Mesothelial cell of epicardium (in vitro differentiated cells): Measurements from ENCODE around the gene RAVER1. TPM values are rescaled to one million over a fixed set of nuclear protein-coding genes. Genes with fewer than 3 reads are reported as not detected.
"Not testable (repeated sequence)": the region's sequence is repeated elsewhere in the genome, so short reads cannot be mapped to it uniquely, and the experiment has no call there.

ENCODE experiments used
- DNase-seq, 2 experiments: peaks; one replicate each; pipeline ENCODE4 v3.0.0; 2021; ENCODE audit warnings: low spot score in 2 of 2; ENCODE audit not compliant: unreplicated experiment in 2 of 2
- H3K27ac Mint-ChIP-seq: 2 replicates; pipeline ENCODE4 v1.8.0; 2021; ENCODE audit warnings: mixed read lengths
- H3K27me3 Mint-ChIP-seq: 2 replicates; pipeline ENCODE4 v1.8.0; 2021; ENCODE audit warnings: low read depth, mixed read lengths
- H3K36me3 Mint-ChIP-seq: 2 replicates; pipeline ENCODE4 v1.8.0; 2021; ENCODE audit warnings: mixed read lengths
- H3K4me1 Mint-ChIP-seq: 2 replicates; pipeline ENCODE4 v1.8.0; 2021; ENCODE audit warnings: mixed read lengths
- H3K4me3 Mint-ChIP-seq: 2 replicates; pipeline ENCODE4 v1.8.0; 2021; ENCODE audit warnings: mild to moderate bottlenecking, moderate library complexity, mixed read lengths
- H3K9me3 Mint-ChIP-seq: 2 replicates; pipeline ENCODE4 v1.8.0; 2021; ENCODE audit warnings: mixed read lengths
- CTCF ChIP-seq: fragments of 200-600 bp; sonication (generic); IDR thresholded peaks from one replicate; pipeline ENCODE4 v1.5.0; 2021; ENCODE audit warnings: antibody characterized with exemption; ENCODE audit not compliant: unreplicated experiment
- total RNA-seq: library from RNA; stranded (reverse); gene quantifications from 3 replicates; pipeline ENCODE4 v1.2.1, GENCODE V29; 2021

RAVER1 gene
- total RNA-seq, 1 donor from 2014 or later, result 51.1 TPM

GRCh38 chr19:10339380-10339960 lies 6.1 kb upstream of the RAVER1 start, which contains the start of gene ICAM3:
Gene ICAM3, minus strand, starts transcription at chr19:10339624. Its CDS starts 10 bp downstream, at chr19:10339614.
- peaks cover 5% of the 10 kb centered on the region for H3K4me1 Mint-ChIP-seq
- DNase-seq, result no peak
- no peak within 1 kb of the TSS for H3K27ac Mint-ChIP-seq
- H3K27me3 Mint-ChIP-seq, result no peaks in the 10 kb centered on the region
- H3K9me3 Mint-ChIP-seq, result no peaks in the 10 kb centered on the region
- TF ChIP-seq CTCF, result no peak
- H3K4me3 Mint-ChIP-seq, result no peak within 1 kb of the TSS
- no peaks in the 10 kb centered on the region for H3K36me3 Mint-ChIP-seq

- no peaks in the 10 kb centered on the region for H3K36me3 Mint-ChIP-seq
Measured at GRCh38 chr19:10338940-10339339, 5.6 kb upstream of the RAVER1 start.

GRCh38 chr19:10336725-10337124 lies 3.4 kb upstream of the RAVER1 start:
- H3K36me3 Mint-ChIP-seq, DNase-seq, H3K4me3 Mint-ChIP-seq, H3K27ac Mint-ChIP-seq, H3K27me3 Mint-ChIP-seq, H3K9me3 Mint-ChIP-seq: not testable (repeated sequence)
- H3K4me1 Mint-ChIP-seq, result peaks cover 23% of the 10 kb centered on the region

More at GRCh38 chr19:10338940-10339339, 5.6 kb upstream of the RAVER1 start:
- H3K9me3 Mint-ChIP-seq, result no peaks in the 10 kb centered on the region
- no peak for DNase-seq
- no peak overlapping the region for H3K27ac Mint-ChIP-seq
- H3K4me1 Mint-ChIP-seq, result peaks cover 10% of the 10 kb centered on the region
- TF ChIP-seq CTCF, result no peak
- no peak overlapping the region for H3K4me3 Mint-ChIP-seq
- H3K27me3 Mint-ChIP-seq, result no peaks in the 10 kb centered on the region

GRCh38 chr19:10335352-10335985 lies 2.1 kb upstream of the RAVER1 start:
- no peaks in the 10 kb centered on the region for H3K36me3 Mint-ChIP-seq
- peaks cover 23% of the 10 kb centered on the region for H3K4me1 Mint-ChIP-seq
- H3K27me3 Mint-ChIP-seq, result no peaks in the 10 kb centered on the region
- no peak for DNase-seq
- H3K27ac Mint-ChIP-seq, result no peak overlapping the region
- H3K4me3 Mint-ChIP-seq, result peak overlapping the region; percentile 96
- TF ChIP-seq CTCF, result no peak
- no peaks in the 10 kb centered on the region for H3K9me3 Mint-ChIP-seq

GRCh38 chr19:10334588-10335351 lies 1.4 kb upstream of the RAVER1 start:
- no peak overlapping the region for H3K27ac Mint-ChIP-seq
- no peak for TF ChIP-seq CTCF
- no peaks in the 10 kb centered on the region for H3K27me3 Mint-ChIP-seq
- peaks cover 23% of the 10 kb centered on the region for H3K4me1 Mint-ChIP-seq
- peak overlapping the region; percentile 96 for H3K4me3 Mint-ChIP-seq
- no peaks in the 10 kb centered on the region for H3K9me3 Mint-ChIP-seq
- H3K36me3 Mint-ChIP-seq, result peaks cover under 1% of the 10 kb centered on the region
- DNase-seq, result peak; percentile 74 to 90
